ENCODE data around the gene RNF181.

The RNF181 gene

GRCh38 chr2:85642725-85643124 lies 47.2 kb downstream of the RNF181 start:
- ChIA-PET CTCF (interaction anchor here (1.0 to 35.3 kb wide), 6 partner anchors 8 to 173 kb away, joined by 3 to 915 read pairs (median 6); no protein-coding TSS in a partner anchor), POLR2A (no interaction called here)
- no peak for DNase-seq (ENCODE audit: low read depth, low spot score)
- TF ChIP-seq, protein P1, sequence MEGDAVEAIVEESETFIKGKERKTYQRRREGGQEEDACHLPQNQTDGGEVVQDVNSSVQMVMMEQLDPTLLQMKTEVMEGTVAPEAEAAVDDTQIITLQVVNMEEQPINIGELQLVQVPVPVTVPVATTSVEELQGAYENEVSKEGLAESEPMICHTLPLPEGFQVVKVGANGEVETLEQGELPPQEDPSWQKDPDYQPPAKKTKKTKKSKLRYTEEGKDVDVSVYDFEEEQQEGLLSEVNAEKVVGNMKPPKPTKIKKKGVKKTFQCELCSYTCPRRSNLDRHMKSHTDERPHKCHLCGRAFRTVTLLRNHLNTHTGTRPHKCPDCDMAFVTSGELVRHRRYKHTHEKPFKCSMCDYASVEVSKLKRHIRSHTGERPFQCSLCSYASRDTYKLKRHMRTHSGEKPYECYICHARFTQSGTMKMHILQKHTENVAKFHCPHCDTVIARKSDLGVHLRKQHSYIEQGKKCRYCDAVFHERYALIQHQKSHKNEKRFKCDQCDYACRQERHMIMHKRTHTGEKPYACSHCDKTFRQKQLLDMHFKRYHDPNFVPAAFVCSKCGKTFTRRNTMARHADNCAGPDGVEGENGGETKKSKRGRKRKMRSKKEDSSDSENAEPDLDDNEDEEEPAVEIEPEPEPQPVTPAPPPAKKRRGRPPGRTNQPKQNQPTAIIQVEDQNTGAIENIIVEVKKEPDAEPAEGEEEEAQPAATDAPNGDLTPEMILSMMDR (IDR thresholded peaks at IDR 0.05; ENCODE audit: insufficient read depth, low read length, missing control alignments), result no peak
- H3K4me3 ChIP-seq (ENCODE audit: low read depth, low read length), result no peak overlapping the region

DNA sequence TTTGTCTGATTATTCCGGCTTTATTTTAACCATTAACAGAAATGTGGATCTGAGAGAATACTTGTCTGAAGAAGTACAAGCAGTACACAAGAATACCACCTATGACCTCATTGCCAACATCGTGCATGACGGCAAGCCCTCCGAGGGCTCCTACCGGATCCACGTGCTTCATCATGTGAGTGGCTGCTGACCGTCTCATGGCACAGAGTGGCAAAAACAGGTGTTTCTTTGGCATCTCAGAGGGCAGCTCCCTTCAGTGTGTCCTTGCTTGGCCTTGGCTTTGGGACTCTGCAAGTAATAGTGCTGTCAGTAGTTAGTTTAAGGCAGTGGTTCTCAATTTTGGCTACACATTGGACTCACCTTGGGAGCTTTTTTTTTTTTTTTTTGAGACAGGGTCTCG lies 49.4 kb downstream of the RNF181 start:
- no peak for DNase-seq (ENCODE audit: low read depth, low spot score)
- POLR2A ChIA-PET, result no interaction called here
- H3K4me3 ChIP-seq (ENCODE audit: low read depth, low read length), result no peak overlapping the region
- TF ChIP-seq, protein P1 (IDR thresholded peaks at IDR 0.05; ENCODE audit: insufficient read depth, low read length, missing control alignments), result no peak
- CTCF ChIA-PET, result interaction anchor here (1.5 to 35.3 kb wide), 6 partner anchors 8 to 170 kb away, joined by 3 to 915 read pairs (median 26); no protein-coding TSS in a partner anchor

GRCh38 chr2:85646166-85646565 lies 50.6 kb downstream of the RNF181 start:
- DNase-seq (ENCODE audit: low read depth, low spot score), result no peak
- ChIA-PET POLR2A (no interaction called here), CTCF (interaction anchor here (0.8 to 35.3 kb wide), 7 partner anchors 9 to 181 kb away, joined by 3 to 915 read pairs (median 12); no protein-coding TSS in a partner anchor)
- TF ChIP-seq, protein P1 (IDR thresholded peaks at IDR 0.05; ENCODE audit: insufficient read depth, low read length, missing control alignments), result no peak
- no peak overlapping the region for H3K4me3 ChIP-seq (ENCODE audit: low read depth, low read length)

All from AG04449 (cell line).